Aorta (tissue), 5 donors: ENCODE data around the gene RNF166. TPM values are rescaled to one million over a fixed set of nuclear protein-coding genes. Genes with fewer than 3 reads are reported as not detected.

Source experiments
- ATAC-seq: fragments of 200-7000 bp; cut with Tn5 transposase; one replicate; pipeline ENCODE4 v1.9.1; 2022; ENCODE audit warnings: moderate library complexity; ENCODE audit not compliant: low FRiP score
- DNase-seq, 2 donors: peaks; one replicate each; pipeline ENCODE4 v3.0.0-alpha.2; 2020
- H3K27ac ChIP-seq, 2 donors: one replicate each; pipeline ENCODE4 v1.5.1; 2013; ENCODE audit warnings: low read length in 2 of 2, mild to moderate bottlenecking in 2 of 2, moderate library complexity in 2 of 2, control low read depth in 1 of 2, inconsistent platforms in 1 of 2, low read depth in 1 of 2
- H3K27me3 ChIP-seq, 2 donors: one replicate each; pipeline ENCODE4 v1.6.1; 2013; ENCODE audit warnings: control low read depth in 1 of 2, low read length in 1 of 2, mild to moderate bottlenecking in 1 of 2, moderate library complexity in 1 of 2; ENCODE audit not compliant: insufficient read depth in 2 of 2, control insufficient read depth in 1 of 2
- H3K36me3 ChIP-seq, 2 donors: one replicate each; pipeline ENCODE4 v1.6.1; 2013; ENCODE audit warnings: control low read depth in 1 of 2, low read length in 1 of 2, mild to moderate bottlenecking in 1 of 2; ENCODE audit not compliant: insufficient read depth in 2 of 2, control insufficient read depth in 1 of 2
- H3K4me1 ChIP-seq, 2 donors: one replicate each; pipeline ENCODE4 v1.6.1; 2013; ENCODE audit warnings: low read length in 2 of 2, control low read depth in 1 of 2, mild to moderate bottlenecking in 1 of 2, moderate library complexity in 1 of 2; ENCODE audit not compliant: insufficient read depth in 2 of 2, control insufficient read depth in 1 of 2
- H3K4me3 ChIP-seq, 2 donors: one replicate each; pipeline ENCODE4 v1.5.1; 2013; ENCODE audit warnings: low read length in 2 of 2, control low read depth in 1 of 2, mild to moderate bottlenecking in 1 of 2
- H3K9me3 ChIP-seq: one replicate; pipeline ENCODE4 v1.6.1; 2013; ENCODE audit warnings: mild to moderate bottlenecking, low read length; ENCODE audit not compliant: control insufficient read depth
- WGBS, 2 donors: extraction: QIAGEN DNeasy Blood & Tissue Kit; methylation state at CpG; one replicate each; pipeline ENCODE4 v1.1.7; 2013; 5-methylcytosine and 5-hydroxymethylcytosine counted together
- intact Hi-C, 2 donors: fragments of 100-400 bp; cut with DNase I; formaldehyde crosslinking; loops; one replicate each; pipeline versions ENCODE4 v1.14.2 to v1.15.0; 2022
- polyA plus RNA-seq, 2 donors: library from polyadenylated mRNA; stranded (reverse); fragments of 200-250 nt; gene quantifications; one replicate each; pipeline ENCODE4 v1.2.3, GENCODE V29; 2013
- total RNA-seq, 2 donors: library from RNA; stranded (reverse); fragmentation: NEBNext Ultra II Directional; extraction: Animal tissue kit (Norgen Biotek cat#: 25700); gene quantifications; one replicate each; pipeline ENCODE4 v1.2.1, GENCODE V29; 2021
- donor health status: healthy with polysubstance abuse.
- donor health status: Bipolar disorder and iron deficiency.
- donor health status: DM: no; HTN: no; CAD: no.
- donor health status: DM: no; HTN: no; CAD: no.
- donor health status: DM: yes; HTN: yes; CAD: no.

The RNF166 gene
- total and polyA plus RNA-seq, 4 donors: 16.2 to 39.4 (median 22.7) TPM

- whole genome bisulfite sequencing, 2 donors: 37 to 39% methylated on average over 17 of the region's 17 CpGs
- H3K27ac ChIP-seq: peak overlapping the region in 1 of 2 donors; percentile 66
- ATAC-seq (no peak), DNase-seq (no peak)
- H3K9me3 ChIP-seq: no peaks in the 10 kb centered on the region
- H3K4me1 ChIP-seq: peaks cover 0 to 4% of the 10 kb centered on the region in 2 donors
- no peaks in the 10 kb centered on the region for H3K27me3 ChIP-seq
- H3K36me3 ChIP-seq: no peaks in the 10 kb centered on the region
- intact Hi-C loops: loop anchor here (2.0 to 5.0 kb wide), 3 partner anchors 45 to 136 kb away; partner anchors contain the start of genes ZC3H18 (in 2 of the 2) and MVD (in 1 of the 2)
- H3K4me3 ChIP-seq: peak overlapping the region; percentile 36 to 65
These were observed 988 bp upstream of the RNF166 start for GRCh38 chr16:88706965-88707826.

GRCh38 chr16:88705801-88706228 lies 393 bp downstream of the RNF166 start:
- H3K9me3 ChIP-seq: no peaks in the 10 kb centered on the region
- peaks cover 0 to 4% of the 10 kb centered on the region in 2 donors for H3K4me1 ChIP-seq
- no peaks in the 10 kb centered on the region for H3K36me3 ChIP-seq
- intact Hi-C loops: loop anchor here (2.0 to 5.0 kb wide), 3 partner anchors 44 to 135 kb away; partner anchors contain the start of genes ZC3H18 (in 2 of the 2) and MVD (in 1 of the 2)
- no peak overlapping the region for H3K27ac ChIP-seq
- DNase-seq: no peak
- peak overlapping the region; percentile 65 to 87 for H3K4me3 ChIP-seq
- no peak for ATAC-seq
- no peaks in the 10 kb centered on the region for H3K27me3 ChIP-seq
- 0 to 1% methylated on average over 45 to 57 of the region's 57 CpGs for WGBS, 2 donors

- intact Hi-C loops: loop anchor here (5.0 kb wide), 2 partner anchors 43 to 133 kb away; partner anchors contain the start of genes MVD (in 1 of the 2) and ZC3H18 (in 1 of the 2)
- WGBS, 2 donors: 27 to 30% methylated on average over 9 of the region's 9 CpGs
These were observed 1.0 kb downstream of the RNF166 start for GRCh38 chr16:88705076-88705684.

GRCh38 chr16:88703486-88704309 lies 2.5 kb downstream of the RNF166 start:
- peaks cover 0 to 4% of the 10 kb centered on the region in 2 donors for H3K4me1 ChIP-seq
- peak in 1 of 2 donors; percentile 81 for DNase-seq
- no peaks in the 10 kb centered on the region for H3K36me3 ChIP-seq
- ATAC-seq: no peak
- WGBS, 2 donors: 80 to 81% methylated on average over 26 of the region's 26 CpGs
- H3K27ac ChIP-seq: no peak overlapping the region
- intact Hi-C loops: no loop called here
- H3K27me3 ChIP-seq: no peaks in the 10 kb centered on the region
- no peak overlapping the region for H3K4me3 ChIP-seq
- H3K9me3 ChIP-seq: no peaks in the 10 kb centered on the region

More at GRCh38 chr16:88705076-88705684, 1.0 kb downstream of the RNF166 start:
- H3K4me1 ChIP-seq: peaks cover 0 to 4% of the 10 kb centered on the region in 2 donors
- DNase-seq: peak in 1 of 2 donors; percentile 81
- no peaks in the 10 kb centered on the region for H3K9me3 ChIP-seq
- peak overlapping the region; percentile 65 to 87 for H3K4me3 ChIP-seq
- H3K27ac ChIP-seq: no peak overlapping the region
- ATAC-seq: no peak
- H3K27me3 ChIP-seq: no peaks in the 10 kb centered on the region
- no peaks in the 10 kb centered on the region for H3K36me3 ChIP-seq

- Histone ChIP-seq H3K4me3 (no peak overlapping the region), H3K36me3 (no peaks in the 10 kb centered on the region)
- WGBS, 2 donors: 84% methylated on average over 31 of the region's 31 CpGs
These were observed 3.6 kb downstream of the RNF166 start for GRCh38 chr16:88702371-88703210.

GRCh38 chr16:88701581-88702370 lies 4.4 kb downstream of the RNF166 start:
- no peaks in the 10 kb centered on the region for H3K27me3 ChIP-seq
- peaks cover 0 to 4% of the 10 kb centered on the region in 2 donors for H3K4me1 ChIP-seq
- intact Hi-C loops: no loop called here
- DNase-seq (no peak), ATAC-seq (no peak)
- no peak overlapping the region for H3K27ac ChIP-seq
- no peak overlapping the region for H3K4me3 ChIP-seq
- no peaks in the 10 kb centered on the region for H3K36me3 ChIP-seq
- whole genome bisulfite sequencing, 2 donors: 86% methylated on average over 29 to 30 of the region's 30 CpGs
- H3K9me3 ChIP-seq: no peaks in the 10 kb centered on the region

More at GRCh38 chr16:88702371-88703210, 3.6 kb downstream of the RNF166 start:
- Histone ChIP-seq H3K27ac (no peak overlapping the region), H3K9me3 (no peaks in the 10 kb centered on the region), H3K27me3 (no peaks in the 10 kb centered on the region), H3K4me1 (peaks cover 0 to 4% of the 10 kb centered on the region in 2 donors)
- ATAC-seq (no peak), DNase-seq (no peak)
- intact Hi-C loops: no loop called here

- Histone ChIP-seq H3K27ac (no peak overlapping the region), H3K4me1 (peaks cover 0 to 4% of the 10 kb centered on the region in 2 donors), H3K36me3 (no peaks in the 10 kb centered on the region), H3K9me3 (no peaks in the 10 kb centered on the region), H3K4me3 (no peak overlapping the region), H3K27me3 (no peaks in the 10 kb centered on the region)
- WGBS, 2 donors: 74 to 79% methylated on average over 40 to 42 of the region's 42 CpGs
- intact Hi-C loops: no loop called here
- peak; percentile 93 to 97 for DNase-seq
- ATAC-seq: peak; percentile 78
These were observed 5.3 kb downstream of the RNF166 start for GRCh38 chr16:88700636-88701482.
